ENCODE results near the gene PRR5L. TPM values are rescaled to one million over a fixed set of nuclear protein-coding genes. Genes with fewer than 3 reads are reported as not detected.

PRR5L gene
- total RNA-seq, 1 experiment from 2014 or later, result 1.2 TPM

GRCh38 chr11:36271794-36272407, 24.2 kb upstream of the PRR5L start:
- TF ChIP-seq CTCF (IDR thresholded peaks at IDR 0.05; ENCODE audit: unreplicated experiment), result no peak
- Mint-ChIP-seq H3K27ac (ENCODE audit: unreplicated experiment) (no peak overlapping the region), H3K9me3 (ENCODE audit: low read depth, unreplicated experiment) (no peaks in the 10 kb centered on the region), H3K27me3 (ENCODE audit: unreplicated experiment) (peaks cover 10% of the 10 kb centered on the region), H3K4me1 (ENCODE audit: low read depth, unreplicated experiment) (no peaks in the 10 kb centered on the region), H3K4me3 (ENCODE audit: low read depth, unreplicated experiment) (no peak overlapping the region), H3K36me3 (ENCODE audit: insufficient read depth, unreplicated experiment) (no peaks in the 10 kb centered on the region)
- no TSS peak for BruUV-seq (replicated peaks)
- CTCF ChIA-PET, result no interaction called here
- intact Hi-C loops (cut with micrococcal nuclease; ENCODE audit: unreplicated experiment), result no loop called here
- no peak for DNase-seq

- TF ChIP-seq CTCF (IDR thresholded peaks at IDR 0.05; ENCODE audit: unreplicated experiment), result no peak
- CTCF ChIA-PET, result no interaction called here
Measured at GRCh38 chr11:36273110-36273509, 23.0 kb upstream of the PRR5L start.

DNA sequence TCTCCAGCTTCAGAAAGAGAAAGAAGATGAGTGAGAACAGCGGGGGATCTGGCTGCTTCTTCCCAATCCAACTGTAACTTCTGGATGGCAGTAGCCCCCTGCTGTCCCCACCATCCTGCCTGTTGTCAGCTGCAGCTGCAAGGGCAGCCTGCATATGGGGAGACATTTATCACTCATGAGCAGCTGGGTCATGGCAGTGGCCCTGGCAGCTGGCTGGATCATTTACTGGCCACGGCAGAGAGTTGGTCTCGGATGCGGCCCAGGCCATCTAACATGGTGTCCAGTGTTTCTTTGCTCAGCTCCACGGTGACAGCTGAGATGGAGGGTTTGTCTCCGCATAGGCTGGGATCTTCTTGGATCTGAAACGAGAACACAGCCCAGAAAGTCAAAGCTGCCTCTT, 21.7 kb upstream of the PRR5L start:
- intact Hi-C loops (cut with micrococcal nuclease; ENCODE audit: unreplicated experiment), result no loop called here
- CTCF ChIA-PET, result no interaction called here
- DNase-seq, result no peak
- Mint-ChIP-seq H3K9me3 (ENCODE audit: low read depth, unreplicated experiment) (no peaks in the 10 kb centered on the region), H3K27me3 (ENCODE audit: unreplicated experiment) (no peaks in the 10 kb centered on the region), H3K36me3 (ENCODE audit: insufficient read depth, unreplicated experiment) (no peaks in the 10 kb centered on the region), H3K4me3 (ENCODE audit: low read depth, unreplicated experiment) (no peak overlapping the region), H3K4me1 (ENCODE audit: low read depth, unreplicated experiment) (no peaks in the 10 kb centered on the region), H3K27ac (ENCODE audit: unreplicated experiment) (no peak overlapping the region)
- BruUV-seq (replicated peaks), result no TSS peak
- no peak for TF ChIP-seq CTCF (IDR thresholded peaks at IDR 0.05; ENCODE audit: unreplicated experiment)

More at GRCh38 chr11:36273110-36273509, 23.0 kb upstream of the PRR5L start:
- Mint-ChIP-seq H3K36me3 (ENCODE audit: insufficient read depth, unreplicated experiment) (no peaks in the 10 kb centered on the region), H3K27ac (ENCODE audit: unreplicated experiment) (no peak overlapping the region), H3K9me3 (ENCODE audit: low read depth, unreplicated experiment) (no peaks in the 10 kb centered on the region), H3K27me3 (ENCODE audit: unreplicated experiment) (no peaks in the 10 kb centered on the region), H3K4me1 (ENCODE audit: low read depth, unreplicated experiment) (no peaks in the 10 kb centered on the region), H3K4me3 (ENCODE audit: low read depth, unreplicated experiment) (no peak overlapping the region)
- intact Hi-C loops (cut with micrococcal nuclease; ENCODE audit: unreplicated experiment), result no loop called here
- BruUV-seq (replicated peaks), result no TSS peak
- no peak for DNase-seq

DNA sequence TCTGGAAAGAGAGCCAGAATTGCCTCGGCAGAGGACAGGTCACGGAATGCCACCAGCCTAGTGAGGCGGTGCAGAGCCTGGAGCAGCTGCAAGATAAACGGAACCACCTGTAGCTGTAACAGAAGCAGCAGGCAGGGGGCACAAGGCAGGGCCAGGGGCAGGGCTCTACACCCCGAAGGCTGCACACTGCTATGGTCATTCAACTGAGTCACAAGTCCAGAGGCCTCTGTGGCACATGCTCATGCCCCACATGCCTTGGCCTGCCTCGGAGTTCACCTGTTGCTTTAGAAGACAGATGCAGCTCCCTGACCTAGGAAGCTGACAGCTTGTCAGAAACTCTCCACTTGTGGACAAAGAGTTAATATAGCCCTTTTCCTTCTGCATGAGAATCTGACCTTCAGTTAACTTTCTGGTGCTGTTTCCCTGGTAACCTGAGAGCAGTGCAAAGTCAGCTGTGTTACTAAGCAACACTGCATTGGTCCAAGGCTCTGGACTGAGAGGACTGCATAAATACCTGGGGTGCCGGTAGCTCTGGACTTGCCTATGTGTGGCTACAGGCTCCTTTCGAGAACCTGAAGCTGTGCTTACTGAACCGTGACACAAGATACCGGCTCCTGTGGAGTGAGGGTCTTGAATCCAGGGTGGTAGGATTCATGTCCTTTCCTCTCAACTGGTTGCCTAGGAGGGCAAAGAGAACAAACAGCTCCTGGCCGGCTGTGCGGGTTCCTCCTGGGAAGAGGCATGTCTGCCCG, 17.4 kb upstream of the PRR5L start:
- no peak for DNase-seq
- intact Hi-C loops (cut with micrococcal nuclease; ENCODE audit: unreplicated experiment), result no loop called here
- no peaks in the 10 kb centered on the region for H3K4me1 Mint-ChIP-seq (ENCODE audit: low read depth, unreplicated experiment)
- no peak overlapping the region for H3K27ac Mint-ChIP-seq (ENCODE audit: unreplicated experiment)
- no peak overlapping the region for H3K4me3 Mint-ChIP-seq (ENCODE audit: low read depth, unreplicated experiment)
- TF ChIP-seq CTCF (IDR thresholded peaks at IDR 0.05; ENCODE audit: unreplicated experiment), result no peak
- CTCF ChIA-PET, result no interaction called here
- no TSS peak for BruUV-seq (replicated peaks)
- H3K27me3 Mint-ChIP-seq (ENCODE audit: unreplicated experiment), result no peaks in the 10 kb centered on the region
- no peaks in the 10 kb centered on the region for H3K36me3 Mint-ChIP-seq (ENCODE audit: insufficient read depth, unreplicated experiment)
- no peaks in the 10 kb centered on the region for H3K9me3 Mint-ChIP-seq (ENCODE audit: low read depth, unreplicated experiment)
